T-helper 2 cell (primary cell): Measurements from ENCODE around the gene KDM2B.
"Not testable (repeated sequence)": the region's sequence is repeated elsewhere in the genome, so short reads cannot be mapped to it uniquely, and the experiment has no call there.

Experiments used
- DNase-seq, 5 experiments: peaks; one replicate each; pipeline versions ENCODE4 v3.0.0 to v3.0.0-alpha.2; 2012 to 2022

KDM2B gene

DNA sequence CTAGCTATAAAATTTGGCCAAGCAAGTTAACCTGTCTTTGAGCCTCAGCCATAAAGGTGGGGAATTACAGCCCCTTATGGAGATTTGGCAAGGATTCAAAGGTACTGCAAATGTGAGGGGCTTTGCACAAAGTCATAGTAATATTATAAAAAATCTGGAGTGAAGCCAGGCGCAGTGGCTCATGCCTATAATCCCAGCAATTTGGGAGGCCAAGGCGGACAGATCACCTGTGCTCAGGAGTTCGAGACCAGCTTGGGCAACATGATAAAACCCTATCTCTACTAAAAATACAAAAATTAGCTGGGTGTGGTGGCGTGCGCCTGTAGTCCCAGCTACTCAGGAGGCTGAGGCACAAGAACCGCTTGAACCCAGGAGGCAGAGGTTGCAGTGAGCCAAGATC, 4.1 kb upstream of the KDM2B start:
- not testable (repeated sequence) for DNase-seq

DNA sequence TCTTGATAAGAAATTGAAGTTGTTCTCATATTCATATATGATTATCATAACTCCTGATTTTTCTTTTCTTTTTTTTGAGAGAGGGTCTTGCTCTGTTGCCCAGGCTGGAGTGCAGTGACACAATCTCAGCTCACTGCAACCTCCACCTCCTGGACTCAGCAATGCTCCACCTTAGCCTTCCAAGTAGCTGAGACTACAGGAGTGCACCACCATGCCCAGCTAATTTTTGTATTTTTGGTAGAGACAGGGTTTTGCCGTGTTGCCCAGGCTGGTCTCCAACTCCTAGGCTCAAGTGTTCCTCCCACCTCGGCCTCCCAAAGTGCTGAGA, 2.5 kb upstream of the KDM2B start:
- not testable (repeated sequence) for DNase-seq

DNA sequence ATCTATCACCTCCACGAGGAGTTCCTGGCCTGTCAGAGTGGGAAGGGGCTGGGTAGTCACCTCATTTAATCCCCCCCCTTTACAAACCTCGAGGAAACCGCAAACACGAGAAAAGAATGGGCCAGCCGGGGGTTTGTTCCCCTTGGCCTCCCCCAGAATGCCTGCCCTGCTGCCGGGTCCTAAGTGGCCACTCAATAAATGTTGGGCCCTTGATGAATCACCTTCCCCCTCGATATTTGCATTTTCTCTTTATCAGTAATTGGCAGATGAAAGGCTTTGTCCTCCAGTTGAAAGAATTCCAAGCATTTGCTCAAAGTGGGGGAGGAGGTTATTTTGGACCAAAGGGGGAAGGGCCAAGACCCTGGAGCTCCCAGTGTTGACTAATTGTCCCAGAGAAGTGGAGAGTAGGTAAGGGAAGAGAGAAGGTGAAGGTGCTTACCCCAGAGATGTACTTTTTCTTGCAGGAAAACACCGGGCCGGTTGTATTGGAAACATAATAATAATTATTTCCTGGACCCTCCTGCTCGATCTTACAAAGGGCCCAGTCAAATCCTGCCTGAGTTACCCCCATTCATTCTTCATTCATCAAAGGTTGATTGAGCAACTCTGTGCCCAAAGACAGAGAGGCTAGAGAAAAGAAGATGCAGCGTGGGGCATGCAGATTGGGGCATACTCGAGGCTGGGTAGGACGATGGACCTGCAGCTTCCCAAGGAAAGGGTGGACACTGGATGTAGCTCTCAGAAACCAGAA, 1.9 kb upstream of the KDM2B start:
- DNase-seq, result no peak

DNA sequence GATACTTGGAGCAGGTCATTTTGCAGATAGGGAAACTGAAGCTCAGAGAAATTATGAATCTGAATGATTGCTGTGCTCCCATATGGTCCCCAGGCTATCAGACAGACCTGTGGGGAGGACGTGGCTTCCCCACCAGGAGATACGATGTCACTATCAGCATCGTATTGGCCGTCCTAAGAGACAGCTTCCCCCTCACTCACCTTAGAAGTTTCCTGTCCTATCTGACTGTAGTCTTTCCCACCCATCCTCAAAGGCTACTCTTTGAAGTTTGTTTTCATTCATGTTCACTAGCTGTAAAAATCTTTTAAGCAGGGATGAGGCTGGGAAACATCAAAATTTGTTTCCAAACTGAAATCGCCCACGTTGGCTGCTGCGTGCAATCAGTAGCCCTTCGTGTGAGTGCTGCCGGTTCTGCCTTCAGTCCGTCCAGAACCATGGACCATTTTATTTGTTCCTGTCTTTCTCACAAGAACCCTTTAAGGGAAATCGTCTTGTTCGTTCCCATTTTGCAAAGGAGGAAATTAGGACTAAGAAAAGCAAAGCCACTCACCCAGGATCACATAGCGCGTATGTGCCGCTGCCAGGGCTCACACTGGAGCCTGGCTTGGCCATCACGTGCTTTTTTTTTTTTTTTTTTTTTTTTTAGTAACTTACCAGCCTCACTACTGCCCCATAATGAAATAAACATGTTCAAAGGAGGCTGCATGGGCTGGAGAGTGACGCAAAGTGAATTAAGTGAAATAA, 1.0 kb upstream of the KDM2B start:
- DNase-seq, result peak in 2 of 5 experiments; percentile 6 to 35

DNA sequence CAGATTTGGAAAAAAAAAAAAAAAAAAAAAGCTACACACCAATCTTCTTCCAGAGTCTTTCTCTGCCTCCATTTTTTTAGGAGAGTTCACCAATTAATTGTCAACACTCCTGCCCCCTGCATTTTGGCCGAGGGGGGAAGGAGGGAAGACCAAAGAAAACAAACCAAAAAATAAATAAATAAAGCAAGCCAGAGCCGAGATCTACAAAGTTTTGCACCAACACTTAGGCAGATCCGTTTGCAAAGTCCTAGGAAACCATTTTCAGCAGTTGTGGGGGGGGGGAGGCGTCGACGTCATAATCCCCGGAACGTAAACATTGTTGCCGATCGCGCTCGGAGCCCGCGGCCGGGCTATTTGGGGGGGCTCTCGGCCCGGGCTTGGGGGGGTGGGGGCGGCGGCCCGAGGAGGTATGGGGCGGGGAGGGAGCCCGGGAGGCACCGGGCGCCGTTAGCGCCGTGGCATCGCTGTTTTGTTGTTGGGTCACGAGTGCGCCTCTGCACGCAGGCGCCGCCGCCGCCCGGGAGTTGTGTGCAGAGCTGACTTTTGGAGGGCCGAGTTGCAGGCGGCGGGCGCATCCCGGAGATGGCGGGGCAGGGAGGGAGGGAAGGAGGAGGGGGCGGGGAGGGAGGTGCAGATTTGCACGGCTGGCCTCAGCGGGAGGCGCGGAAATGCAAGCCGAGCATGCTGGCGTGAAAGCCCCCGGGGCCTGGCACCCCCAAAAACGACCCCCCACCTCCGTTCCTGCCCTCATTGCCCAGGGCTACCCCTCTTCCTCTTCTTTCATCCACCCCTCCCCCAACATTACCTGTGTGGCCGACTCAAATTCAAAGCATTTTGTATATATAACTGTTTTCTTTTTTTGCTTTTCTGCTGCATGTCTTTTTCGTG, 598 bp downstream of the KDM2B start:
- peak; percentile 54 to 85 (median 61) for DNase-seq

DNA sequence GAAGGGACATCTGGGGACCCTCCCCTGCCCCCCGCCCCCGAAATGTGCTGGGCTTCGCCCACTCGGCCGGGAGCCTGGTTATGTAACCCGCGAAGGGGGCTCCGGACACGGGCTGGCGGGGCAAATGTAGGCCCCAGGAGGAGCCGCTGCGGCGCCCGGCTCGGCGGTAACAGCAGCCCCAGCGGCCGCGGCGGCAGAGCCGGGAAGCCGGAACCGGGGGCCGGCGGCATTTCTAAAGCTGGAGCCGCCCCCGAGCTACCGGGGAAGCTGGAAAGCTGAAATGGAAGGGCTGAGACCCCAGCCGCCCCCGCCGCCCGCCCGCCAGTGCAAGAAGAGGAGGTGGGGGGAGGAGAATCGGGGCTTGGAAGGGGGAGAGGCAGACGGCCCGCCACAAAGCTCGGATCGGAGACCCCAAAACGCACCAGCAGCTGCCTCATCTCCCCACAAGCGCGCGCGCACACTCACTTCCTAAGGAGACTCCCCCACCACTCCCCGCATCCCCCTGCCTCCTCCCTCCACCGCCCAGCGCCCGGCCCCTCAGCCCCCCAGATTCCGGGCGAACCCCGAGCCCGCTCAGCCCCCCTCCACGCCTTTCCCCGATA, 1.5 kb downstream of the KDM2B start:
- DNase-seq, result peak in 3 of 5 experiments; percentile 32 to 52 (median 33)

DNA sequence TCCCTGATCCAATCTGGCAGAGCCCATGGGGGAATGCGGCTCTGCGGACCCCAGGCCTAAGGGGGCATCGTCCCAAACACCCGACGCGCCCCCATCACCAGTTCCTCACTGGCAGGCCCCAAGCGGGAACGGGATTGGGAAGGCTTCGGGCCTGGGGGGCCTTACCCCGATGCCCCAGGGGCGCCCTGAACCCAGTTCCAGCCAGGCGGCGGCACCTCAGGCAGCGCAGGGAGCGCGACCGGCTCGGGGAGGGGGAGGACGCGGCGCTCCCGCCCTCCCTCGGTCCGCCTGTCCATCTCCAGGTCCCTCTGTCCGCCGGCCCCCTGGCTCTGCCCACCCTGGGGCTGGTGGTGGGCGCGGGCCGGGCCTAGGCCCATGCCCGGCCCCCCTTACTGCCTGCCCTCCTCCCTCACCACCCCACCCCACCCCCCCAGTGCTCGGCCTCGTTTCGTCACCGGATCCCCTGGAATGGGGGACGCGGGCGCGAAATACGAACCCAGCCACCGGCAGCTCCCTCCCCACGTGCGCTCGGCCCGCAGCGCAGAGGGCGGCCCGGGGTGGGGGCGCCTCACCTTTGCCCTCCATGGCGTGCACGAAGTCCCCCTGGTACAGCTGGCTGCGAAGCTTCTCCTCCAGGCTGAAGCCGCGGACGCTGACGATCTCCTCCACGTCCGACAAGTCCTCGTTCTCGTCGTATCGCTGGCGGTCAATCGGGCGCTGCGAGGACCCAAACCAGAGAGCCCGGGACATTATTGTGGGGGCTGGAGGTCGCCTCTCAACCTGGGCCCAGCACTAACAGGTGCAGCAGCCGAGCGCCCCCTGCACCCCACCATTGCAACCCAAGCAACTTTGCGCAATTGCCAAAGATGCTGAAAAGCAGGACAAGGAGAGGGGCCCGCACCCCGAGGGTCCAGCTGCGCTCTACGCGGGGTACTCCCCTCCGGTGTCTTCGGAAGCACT, 2.3 kb downstream of the KDM2B start:
- DNase-seq, result peak in 2 of 5 experiments; percentile 9 to 12

DNA sequence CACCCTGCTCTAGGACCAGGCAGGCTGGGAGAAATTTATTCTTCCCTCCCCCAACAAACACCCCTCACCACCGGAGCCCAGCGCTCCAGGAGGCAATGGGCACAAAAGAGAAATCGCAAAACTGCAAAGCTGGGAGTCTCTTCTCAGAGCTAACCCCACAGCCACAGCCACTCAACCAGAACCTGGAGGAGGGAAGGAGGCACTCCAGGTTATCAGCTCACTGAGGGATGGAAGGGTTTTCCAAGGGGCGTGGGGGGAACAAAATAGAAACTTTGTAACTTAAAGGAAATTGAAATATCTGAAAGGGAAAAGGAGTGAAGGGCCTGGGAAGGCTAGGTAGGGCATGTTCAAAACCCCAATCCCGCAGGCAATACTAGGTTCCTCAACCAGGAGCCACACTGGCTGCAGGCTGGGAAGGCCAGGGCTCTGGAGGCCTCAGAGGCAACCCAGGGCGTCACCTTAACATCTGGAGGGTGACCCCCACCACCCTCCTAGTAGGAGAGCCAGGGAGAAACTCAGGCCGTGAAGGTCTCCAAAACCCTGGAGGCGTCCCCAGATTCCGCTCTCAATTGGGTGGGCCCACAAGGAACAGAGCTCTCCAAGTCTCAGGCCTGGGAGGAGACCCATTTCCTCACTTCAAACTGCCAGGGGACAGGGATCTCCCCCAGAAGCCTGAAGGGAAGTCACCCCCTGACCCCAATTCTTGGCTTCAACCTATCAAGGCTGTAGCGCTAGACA, 3.2 kb downstream of the KDM2B start:
- no peak for DNase-seq

DNA sequence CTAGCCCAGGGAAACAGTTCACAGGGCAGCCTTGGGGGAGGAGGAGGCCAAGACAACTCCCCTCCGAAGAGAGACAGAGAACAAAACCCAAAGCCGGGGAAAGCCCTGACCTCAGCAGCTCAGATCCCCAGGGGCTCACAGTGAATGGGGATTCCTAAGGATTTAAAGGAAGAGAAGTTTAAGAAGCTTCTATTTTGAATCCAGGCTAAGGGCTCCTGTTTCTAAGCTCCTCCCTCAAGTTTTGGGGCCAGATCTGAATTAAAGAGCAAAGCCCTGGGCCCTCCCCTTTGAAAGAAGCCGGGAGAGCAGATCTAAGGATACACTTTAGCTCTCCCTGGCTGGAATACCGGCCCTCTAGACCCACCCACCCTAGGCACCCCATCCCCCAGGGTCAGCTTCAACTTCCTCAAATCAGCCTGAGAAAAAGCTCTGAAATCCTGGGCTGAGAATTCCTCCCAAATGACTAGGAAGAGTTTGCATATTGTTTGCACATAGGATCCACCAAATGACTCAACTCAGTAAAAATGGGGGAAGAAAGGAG, 3.9 kb downstream of the KDM2B start:
- DNase-seq, result no peak

DNA sequence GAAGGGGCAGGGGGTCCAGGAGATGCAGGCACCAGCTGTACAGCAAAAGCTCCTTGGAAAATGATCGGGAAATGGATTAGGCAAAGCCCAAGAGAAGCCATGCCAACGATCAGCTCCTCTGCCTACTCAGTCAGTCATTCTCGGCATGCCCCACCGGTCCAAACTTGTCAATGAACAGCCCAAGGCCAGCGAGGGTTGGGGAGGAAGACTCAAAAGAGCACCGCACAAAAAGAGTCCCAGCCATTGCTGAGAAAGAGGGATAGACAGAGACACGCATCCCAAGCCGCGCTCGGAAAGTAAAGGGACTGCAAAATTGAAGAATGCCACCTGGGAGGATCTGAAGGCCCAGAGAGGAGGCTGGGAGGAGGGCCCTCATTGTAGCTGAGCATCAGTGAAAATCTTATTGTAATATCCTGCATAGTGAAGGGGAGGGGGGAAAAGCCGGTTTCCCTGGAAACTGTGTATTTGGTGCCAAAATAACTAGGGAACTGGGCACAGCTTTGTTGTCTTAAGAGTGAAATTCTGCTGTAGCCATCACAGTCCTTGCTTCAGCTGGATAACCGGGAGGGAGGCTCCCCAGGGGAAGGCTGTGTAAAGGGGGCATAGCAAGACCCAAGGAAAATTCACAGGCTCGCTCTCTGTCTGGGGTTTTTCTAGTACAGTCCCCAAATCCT, 4.7 kb downstream of the KDM2B start:
- DNase-seq, result no peak

DNA sequence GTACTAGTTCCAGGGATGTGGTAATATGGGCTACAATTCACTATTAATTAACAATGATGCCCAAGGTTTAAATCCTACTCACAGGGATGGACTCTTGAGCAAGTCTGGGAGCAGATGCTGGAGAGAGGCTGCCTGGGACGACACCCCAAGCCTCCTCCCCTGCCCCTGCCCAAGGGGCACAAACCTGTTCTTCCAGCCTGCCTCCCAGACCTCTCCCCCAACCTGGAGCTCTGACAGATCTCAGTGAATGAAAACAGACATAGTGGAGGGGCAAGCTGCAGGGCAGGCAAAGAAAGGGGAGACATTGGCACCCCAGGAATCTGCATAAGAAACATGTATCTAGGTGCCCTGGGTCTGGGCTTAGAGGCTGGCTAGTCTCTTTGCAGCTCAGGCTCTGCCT, 5.8 kb downstream of the KDM2B start:
- DNase-seq, result no peak

DNA sequence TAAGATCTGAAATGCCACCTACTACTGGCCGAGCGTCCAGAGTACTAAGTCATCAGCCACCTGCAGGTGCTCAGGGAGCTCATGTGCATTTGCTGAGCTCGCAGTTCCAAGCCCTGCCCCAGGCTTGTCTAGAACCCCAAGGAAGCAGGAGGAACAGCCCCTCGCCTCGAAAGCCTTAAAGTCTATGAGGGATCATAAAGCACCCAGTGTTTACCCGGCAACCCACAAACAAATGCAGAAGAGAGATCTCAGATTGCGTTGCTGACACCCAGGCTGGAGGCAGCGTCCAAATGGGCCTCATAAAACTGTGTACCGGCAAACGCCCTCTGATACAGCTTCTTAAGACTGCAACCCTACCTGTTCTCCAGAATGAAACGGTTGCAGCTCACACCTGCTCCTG, 6.8 kb downstream of the KDM2B start:
- DNase-seq, result no peak

DNA sequence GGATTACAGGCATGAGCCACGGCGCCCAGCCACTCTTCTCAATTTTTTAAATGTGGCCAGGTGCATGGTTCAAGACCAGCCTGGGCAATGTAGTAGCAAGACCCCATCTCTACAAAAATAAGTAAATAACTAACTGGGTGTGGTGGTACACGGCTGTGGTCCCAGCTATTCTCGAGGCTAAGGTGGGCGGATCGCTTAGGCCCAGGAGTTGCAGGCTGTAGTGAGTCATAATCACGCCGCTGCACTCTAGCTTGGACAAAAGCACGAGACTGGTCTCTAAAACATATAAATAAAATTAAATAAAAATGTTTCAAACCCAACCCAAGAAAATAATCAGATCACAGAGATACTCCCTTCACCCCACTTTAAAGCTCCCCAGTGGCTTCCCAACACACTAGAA, 8.9 kb downstream of the KDM2B start:
- DNase-seq, result no peak

DNA sequence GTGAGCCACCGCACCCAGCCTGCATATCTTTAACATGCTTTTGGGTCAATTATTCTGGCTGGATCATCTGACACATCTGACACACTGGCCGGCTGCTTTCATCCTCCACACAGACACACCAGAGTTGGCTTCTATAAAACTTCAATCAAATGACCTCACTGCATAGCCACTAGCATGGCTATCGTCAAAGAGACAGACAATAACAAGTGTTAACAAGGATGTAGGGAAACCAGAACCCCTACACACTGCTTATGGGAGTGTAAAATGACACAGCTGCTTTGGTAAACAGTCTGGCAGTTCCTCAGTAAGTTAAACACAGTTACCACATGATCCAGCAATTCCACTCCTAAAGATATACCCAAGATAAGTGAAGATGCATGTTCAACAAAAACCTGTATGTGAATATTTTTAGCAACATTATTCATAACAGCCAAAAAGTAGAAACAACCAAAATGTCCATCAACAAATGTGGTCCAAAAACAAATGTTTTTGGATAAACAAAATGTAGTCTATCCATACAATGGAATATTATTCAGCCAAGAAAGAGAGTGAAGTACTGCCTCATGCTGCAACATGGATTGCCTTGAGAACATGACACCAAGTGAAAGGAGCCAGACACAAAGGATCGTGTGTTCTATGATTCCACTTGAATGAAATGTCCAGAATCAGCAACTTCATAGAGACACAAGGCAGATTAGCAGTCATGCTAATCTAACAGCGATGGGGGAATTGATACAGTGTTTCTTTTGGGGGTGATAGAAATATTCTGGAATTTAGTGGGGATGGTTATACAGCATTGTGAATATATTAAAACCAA, 10.1 kb downstream of the KDM2B start:
- no peak for DNase-seq

DNA sequence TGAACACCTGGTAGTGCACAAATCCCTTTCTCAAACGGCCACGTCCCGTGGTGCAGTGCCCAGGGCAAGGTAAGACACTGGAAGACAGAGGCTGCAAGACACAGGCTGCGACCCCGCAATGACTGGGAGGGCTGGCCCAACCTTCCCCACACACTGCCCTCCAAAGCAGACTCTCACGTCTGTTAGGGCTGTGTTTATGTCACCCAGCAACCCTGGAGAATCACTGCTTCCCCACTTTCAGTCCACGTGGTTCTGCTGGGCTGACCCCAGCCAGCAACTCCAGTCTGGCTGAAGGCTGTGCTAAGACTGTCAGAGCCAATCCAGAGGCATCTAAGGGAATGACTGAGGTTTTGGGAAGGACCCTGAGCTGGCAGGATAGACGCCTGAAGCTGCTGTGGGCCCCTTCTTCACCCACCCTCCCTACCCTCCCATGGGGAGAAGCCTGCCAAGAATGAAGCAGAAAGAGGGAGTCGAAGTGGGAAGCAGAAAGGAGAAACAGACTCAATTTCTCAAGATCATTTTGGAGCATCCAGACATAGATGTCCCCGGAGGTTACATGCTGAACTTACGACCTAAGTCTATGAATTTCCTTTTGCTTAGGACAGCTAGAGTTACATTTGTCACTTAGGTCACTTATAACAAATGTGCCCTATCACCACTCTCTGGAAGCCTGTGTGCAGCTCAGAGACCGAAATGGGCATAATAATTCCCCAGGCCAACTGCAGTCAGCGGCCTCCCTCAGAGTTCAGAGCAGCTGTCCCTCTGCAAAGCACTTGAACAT, 11.7 kb downstream of the KDM2B start:
- DNase-seq, result no peak

DNA sequence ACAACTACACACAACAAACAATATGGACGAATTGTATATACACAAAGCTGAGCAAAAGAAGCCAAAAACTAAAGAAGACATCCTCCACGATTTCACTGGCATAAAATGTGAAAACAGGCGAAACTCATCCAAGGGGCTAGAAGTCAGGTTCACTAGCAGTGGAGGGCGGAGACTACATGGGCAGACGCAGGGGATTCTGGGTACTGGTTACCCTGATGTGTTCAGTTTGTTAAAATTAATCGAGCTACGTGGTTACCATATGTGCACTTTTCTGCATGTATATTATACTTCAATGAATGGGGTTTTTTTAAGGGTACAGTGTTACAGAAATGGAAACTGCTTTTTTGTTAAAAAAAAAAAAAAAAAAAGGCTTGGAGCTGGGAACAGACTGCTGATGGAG, 12.3 kb downstream of the KDM2B start:
- DNase-seq, result no peak

DNA sequence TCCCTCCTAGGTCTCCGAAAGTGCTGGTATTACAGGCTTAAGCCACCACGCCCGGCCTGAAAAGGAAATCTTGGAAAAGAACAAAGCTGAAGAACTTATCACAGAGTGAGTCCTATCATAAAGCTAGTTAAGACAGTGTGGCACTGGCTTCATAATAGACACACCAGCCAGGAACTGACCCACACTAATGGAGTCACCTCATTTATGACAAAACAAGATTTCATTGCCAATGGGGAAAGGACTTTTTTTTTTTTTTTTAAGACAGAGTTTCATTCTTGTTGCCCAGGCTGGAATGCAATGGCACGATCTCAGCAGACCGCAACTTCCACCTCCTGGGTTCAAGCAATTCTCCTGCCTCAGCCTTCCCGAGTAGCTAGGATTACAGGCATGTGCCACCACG, 15.7 kb downstream of the KDM2B start:
- DNase-seq, result no peak

DNA sequence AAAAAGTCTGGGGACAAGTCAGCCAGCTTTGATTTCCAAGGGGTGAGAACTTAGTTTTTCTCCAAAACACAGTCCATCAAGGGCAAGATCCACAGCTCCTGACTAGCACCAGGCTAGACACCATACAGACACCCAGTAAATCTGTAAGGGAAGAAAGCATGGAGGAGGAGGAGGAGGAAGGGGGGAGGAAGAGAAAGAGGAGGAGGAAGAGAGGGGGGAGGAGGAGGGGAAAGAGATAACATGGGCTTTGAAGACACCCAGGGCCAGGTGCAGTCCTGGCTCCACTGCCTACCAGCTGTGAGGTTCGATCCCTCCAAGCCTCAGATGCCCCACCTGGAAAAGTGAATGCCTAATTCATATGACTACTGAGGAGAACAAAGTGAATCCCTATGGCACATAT, 18.3 kb downstream of the KDM2B start:
- no peak for DNase-seq
